Upper lobe of left lung (tissue), 6 donors: ENCODE data around the gene CEP131. TPM values are rescaled to one million over a fixed set of nuclear protein-coding genes. Genes with fewer than 3 reads are reported as not detected.

Experiments
- ATAC-seq, 2 donors: fragments of 200-7000 bp; cut with Tn5 transposase; one replicate each; pipeline ENCODE4 v1.9.1; 2022; ENCODE audit warnings: mild to moderate bottlenecking in 2 of 2, moderate library complexity in 2 of 2; ENCODE audit not compliant: low FRiP score in 2 of 2
- DNase-seq, 2 donors: peaks; one replicate each; pipeline ENCODE4 v3.0.0-alpha.2; 2019 to 2020
- H3K27ac ChIP-seq, 4 donors: fragments of 200-600 bp; sonication (generic); one replicate each; pipeline ENCODE4 v1.5.1; 2016 to 2019
- H3K27me3 ChIP-seq, 4 donors: fragments of 200-600 bp; sonication (generic); one replicate each; pipeline ENCODE4 v1.5.1; 2017 to 2019
- H3K36me3 ChIP-seq, 4 donors: fragments of 200-600 bp; sonication (generic); one replicate each; pipeline ENCODE4 v1.5.1; 2016 to 2019
- H3K4me1 ChIP-seq, 4 donors: fragments of 200-600 bp; sonication (generic); one replicate each; pipeline ENCODE4 v1.5.1; 2018 to 2019
- H3K4me3 ChIP-seq, 4 donors: fragments of 200-600 bp; sonication (generic); one replicate each; pipeline ENCODE4 v1.5.1; 2017 to 2019; ENCODE audit warnings: mild to moderate bottlenecking in 2 of 4, moderate library complexity in 1 of 4
- H3K9me3 ChIP-seq, 4 donors: fragments of 200-600 bp; sonication (generic); one replicate each; pipeline ENCODE4 v1.5.1; 2018 to 2019
- CTCF ChIP-seq, 6 experiments: fragments of 450-650 bp in 4 of 6; fragments of 200-600 bp in 2 of 6; sonication (generic) in 2 of 6; IDR thresholded peaks; one replicate each; pipeline ENCODE4 v1.5.1; 2016 to 2019; ENCODE audit warnings: antibody characterized with exemption in 6 of 6
- EP300 ChIP-seq, 4 donors: sonication (generic); formaldehyde crosslinking; IDR thresholded peaks; one replicate each; pipeline ENCODE4 v1.5.1; 2017; ENCODE audit warnings: antibody characterized with exemption in 4 of 4, control low read depth in 2 of 4
- POLR2A ChIP-seq, 4 donors: fragments of 450-650 bp; IDR thresholded peaks; one replicate each; pipeline ENCODE4 v1.5.1; 2016 to 2017; ENCODE audit warnings: antibody characterized with exemption in 4 of 4, mild to moderate bottlenecking in 2 of 4
- POLR2AphosphoS5 ChIP-seq, 2 donors: sonication (generic); formaldehyde crosslinking; IDR thresholded peaks; one replicate each; pipeline ENCODE4 v1.5.1; 2017; ENCODE audit warnings: antibody characterized with exemption in 2 of 2
- WGBS, 2 donors: methylation state at CpG; one replicate each; pipeline ENCODE4 v1.1.5; 2017 to 2018; 5-methylcytosine and 5-hydroxymethylcytosine counted together
- total RNA-seq, 6 donors: library from RNA; depleted of rRNA in 4 of 6; stranded (reverse); fragments of >200 nt in 4 of 6; gene quantifications; one replicate each; pipeline versions ENCODE4 v1.1.0 to v1.2.1, GENCODE V29; 2016 to 2021
- donor health status: DM: no; HTN: no; CAD: no; lungs with moderate emphysema.
- donor health status: DM: no; HTN: yes; CAD: no; lungs with severe emphysema.

The CEP131 gene
- total RNA-seq, 6 donors from 2014 or later: 5.3 to 55.5 (median 12.6) TPM

GRCh38 chr17:81182596-81182995 lies 40.2 kb downstream of the CEP131 start:
- Histone ChIP-seq H3K27ac (no peak overlapping the region), H3K4me1 (no peaks in the 10 kb centered on the region), H3K4me3 (no peak overlapping the region), H3K36me3 (no peaks in the 10 kb centered on the region), H3K9me3 (no peaks in the 10 kb centered on the region), H3K27me3 (no peaks in the 10 kb centered on the region)
- ATAC-seq: no peak
- no peak for TF ChIP-seq EP300 (IDR thresholded peaks at IDR 0.05)
- TF ChIP-seq POLR2AphosphoS5 (IDR thresholded peaks at IDR 0.05): no peak
- TF ChIP-seq POLR2A (IDR thresholded peaks at IDR 0.05): no peak
- TF ChIP-seq CTCF (IDR thresholded peaks at IDR 0.05): no peak
- 87 to 93% methylated on average over 5 of the region's 5 CpGs for WGBS, 2 donors
- peak in 1 of 2 donors; percentile 68 for DNase-seq

GRCh38 chr17:81181811-81182185 lies 41.0 kb downstream of the CEP131 start:
- no peak overlapping the region for H3K4me3 ChIP-seq
- H3K27me3 ChIP-seq: no peaks in the 10 kb centered on the region
- H3K36me3 ChIP-seq: no peaks in the 10 kb centered on the region
- TF ChIP-seq POLR2AphosphoS5 (IDR thresholded peaks at IDR 0.05) (no peak), EP300 (IDR thresholded peaks at IDR 0.05) (no peak), POLR2A (IDR thresholded peaks at IDR 0.05) (no peak), CTCF (IDR thresholded peaks at IDR 0.05) (no peak)
- no peak overlapping the region for H3K27ac ChIP-seq
- DNase-seq (peak in 1 of 2 donors; percentile 81), ATAC-seq (no peak)
- WGBS, 2 donors: 92 to 100% methylated on average over 6 to 16 of the region's 19 CpGs
- no peaks in the 10 kb centered on the region for H3K4me1 ChIP-seq
- no peaks in the 10 kb centered on the region for H3K9me3 ChIP-seq

GRCh38 chr17:81180836-81181810 lies 41.6 kb downstream of the CEP131 start:
- no peaks in the 10 kb centered on the region for H3K4me1 ChIP-seq
- H3K36me3 ChIP-seq: no peaks in the 10 kb centered on the region
- 89 to 95% methylated on average over 19 to 46 of the region's 49 CpGs for WGBS, 2 donors
- TF ChIP-seq POLR2AphosphoS5 (IDR thresholded peaks at IDR 0.05) (no peak), CTCF (IDR thresholded peaks at IDR 0.05) (no peak), POLR2A (IDR thresholded peaks at IDR 0.05) (no peak), EP300 (IDR thresholded peaks at IDR 0.05) (no peak)
- no peak overlapping the region for H3K4me3 ChIP-seq
- peak in 1 of 2 donors; percentile 87 for DNase-seq
- no peaks in the 10 kb centered on the region for H3K27me3 ChIP-seq
- no peak for ATAC-seq
- no peaks in the 10 kb centered on the region for H3K9me3 ChIP-seq
- no peak overlapping the region for H3K27ac ChIP-seq

- no peaks in the 10 kb centered on the region for H3K4me1 ChIP-seq
- peak in 1 of 2 donors; percentile 63 for DNase-seq
- TF ChIP-seq CTCF (IDR thresholded peaks at IDR 0.05) (no peak), EP300 (IDR thresholded peaks at IDR 0.05) (no peak), POLR2A (IDR thresholded peaks at IDR 0.05) (no peak), POLR2AphosphoS5 (IDR thresholded peaks at IDR 0.05) (no peak)
- H3K27ac ChIP-seq: no peak overlapping the region
- H3K27me3 ChIP-seq: no peaks in the 10 kb centered on the region
- WGBS, 2 donors: 81 to 100% methylated on average over 2 to 12 of the region's 12 CpGs
- no peaks in the 10 kb centered on the region for H3K36me3 ChIP-seq
- no peak for ATAC-seq
- H3K9me3 ChIP-seq: peaks cover 0 to 4% (median 0%) of the 10 kb centered on the region in 4 donors
- H3K4me3 ChIP-seq: no peak overlapping the region
Measured at GRCh38 chr17:81179861-81180260, 42.9 kb downstream of the CEP131 start.
